HCT116 (cell line): ENCODE data around the gene CCND1. TPM values are rescaled to one million over a fixed set of nuclear protein-coding genes. Genes with fewer than 3 reads are reported as not detected.

Experiments used
- ATAC-seq: fragments of 200-7000 bp; cut with Tn5 transposase; 2 replicates; pipeline ENCODE4 v1.9.1; 2020; ENCODE audit warnings: mild to moderate bottlenecking, moderate library complexity
- BruUV-seq: library from RNA; stranded (reverse); fragments of 400-500 nt; replicated peaks from 2 replicates; lab custom pipeline; 2021; lab: Mats Ljungman, UMichigan
- CTCF ChIA-PET: fragments of 300-600 bp; sonication (Branson Sonifier 250); formaldehyde crosslinking; loops from one replicate; lab custom pipeline; 2021; ENCODE audit warnings: antibody characterized with exemption; lab: Charles Lee
- POLR2A ChIA-PET: fragments of 300-600, 350-600 bp; sonication (Branson Sonifier 250); formaldehyde crosslinking; loops from one replicate; lab custom pipeline; 2021; ENCODE audit warnings: antibody characterized with exemption; lab: Charles Lee
- RAD21 ChIA-PET, 2 experiments: fragments of 300-600 bp; sonication (Branson Sonifier 250); formaldehyde crosslinking; loops; one replicate each; lab custom pipeline; 2023; ENCODE audit warnings: low total read pairs in 2 of 2; ENCODE audit not compliant: uncharacterized antibody in 2 of 2, unreplicated experiment in 2 of 2, low non-redundant PET in 1 of 2; lab: Charles Lee
- DNase-seq: peaks from one replicate; pipeline ENCODE4 v3.0.0-alpha.2; 2010; ENCODE audit warnings: low read depth, low spot score
- H2AFZ ChIP-seq: fragments of 200-600 bp; shearing (Covaris generic), sonication (generic); 2 replicates; pipeline ENCODE4 v1.6.1; 2017; ENCODE audit warnings: low read depth, mixed run types, mixed read lengths, antibody characterized with exemption, low read length; ENCODE audit not compliant: poor library complexity, severe bottlenecking
- H3K27ac ChIP-seq: 2 replicates; pipeline ENCODE4 v1.5.1; 2012; ENCODE audit warnings: low read depth, low read length
- H3K27me3 ChIP-seq: fragments of 200-600 bp; sonication (generic); 2 replicates; pipeline ENCODE4 v1.6.1; 2016; ENCODE audit warnings: mixed run types, low read length, mixed read lengths; ENCODE audit not compliant: insufficient read depth
- H3K36me3 ChIP-seq, 2 experiments: fragments of 200-500 bp in 1 of 2; fragments of 200-600 bp in 1 of 2; sonication (Bioruptor generic) in 1 of 2; sonication (generic) in 1 of 2; 2 replicates each; pipeline versions ENCODE4 v1.5.1 to v1.6.1; 2014 to 2016; ENCODE audit warnings: low read length in 2 of 2, inconsistent platforms in 1 of 2, mixed read lengths in 1 of 2, mixed run types in 1 of 2; ENCODE audit not compliant: insufficient read depth in 2 of 2, control insufficient read depth in 1 of 2
- H3K4me1 ChIP-seq, 2 experiments: fragments of 200-600 bp in 1 of 2; sonication (generic) in 1 of 2; 2 replicates each; pipeline versions ENCODE4 v1.5.1 to v1.6.1; 2012 to 2017; ENCODE audit warnings: low read length in 2 of 2, inconsistent platforms in 1 of 2, mild to moderate bottlenecking in 1 of 2, mixed read lengths in 1 of 2, mixed run types in 1 of 2, moderate library complexity in 1 of 2; ENCODE audit not compliant: insufficient read depth in 2 of 2, control insufficient read depth in 1 of 2
- H3K4me2 ChIP-seq: fragments of 200-600 bp; sonication (generic); 2 replicates; pipeline ENCODE4 v1.6.1; 2017; ENCODE audit warnings: mixed run types, low read length, mixed read lengths
- H3K4me3 ChIP-seq, 2 experiments: fragments of 200-600 bp in 1 of 2; sonication (generic) in 1 of 2; replicated peaks in 1 of 2; 2 replicates each; pipeline ENCODE4 v1.5.1; 2011 to 2016; ENCODE audit warnings: low read length in 2 of 2, control low read depth in 1 of 2, low read depth in 1 of 2, mild to moderate bottlenecking in 1 of 2, mixed read lengths in 1 of 2, mixed run types in 1 of 2
- H3K79me2 ChIP-seq: fragments of 200-600 bp; sonication (generic); 2 replicates; pipeline ENCODE4 v1.6.1; 2017; ENCODE audit warnings: mild to moderate bottlenecking, mixed run types, low read length, moderate library complexity, mixed read lengths; ENCODE audit not compliant: insufficient read depth
- H3K9ac ChIP-seq: fragments of 200-600 bp; sonication (generic); 2 replicates; pipeline ENCODE4 v1.6.1; 2016; ENCODE audit warnings: low read length, mixed read lengths
- H3K9me2 ChIP-seq: fragments of 200-600 bp; sonication (generic), shearing (Covaris generic); 2 replicates; pipeline ENCODE4 v1.6.1; 2017; ENCODE audit warnings: mixed run types, mild to moderate bottlenecking, moderate library complexity; ENCODE audit not compliant: insufficient read depth
- H3K9me3 ChIP-seq, 2 experiments: fragments of 200-500 bp in 1 of 2; fragments of 200-600 bp in 1 of 2; sonication (Bioruptor generic) in 1 of 2; sonication (generic) in 1 of 2; 2 replicates each; pipeline ENCODE4 v1.6.1; 2014 to 2017; ENCODE audit warnings: low read length in 2 of 2, mixed read lengths in 2 of 2, inconsistent platforms in 1 of 2, low read depth in 1 of 2, mild to moderate bottlenecking in 1 of 2, mixed run types in 1 of 2, moderate library complexity in 1 of 2; ENCODE audit not compliant: control insufficient read depth in 1 of 2, insufficient read depth in 1 of 2
- H4K20me1 ChIP-seq: fragments of 200-600 bp; sonication (generic), shearing (Covaris generic); 2 replicates; pipeline ENCODE4 v1.6.1; 2017; ENCODE audit warnings: mixed run types, mild to moderate bottlenecking, moderate library complexity; ENCODE audit not compliant: insufficient read depth
- ELF1 ChIP-seq: IDR thresholded peaks from 2 replicates; pipeline ENCODE4 v1.6.1; 2012; ENCODE audit warnings: low read depth, borderline replicate concordance
- EZH2 ChIP-seq: fragments of 200-600 bp; sonication (generic); IDR thresholded peaks from 2 replicates; pipeline ENCODE4 v1.6.1; 2017; ENCODE audit warnings: antibody characterized with exemption, mixed run types
- FOSL1 ChIP-seq: IDR thresholded peaks from 2 replicates; pipeline ENCODE4 v1.6.1; 2012; ENCODE audit warnings: low read depth
- RAD21 ChIP-seq: IDR thresholded peaks from 2 replicates; pipeline ENCODE4 v1.6.1; 2012; ENCODE audit warnings: low read depth, mild to moderate bottlenecking
- REST ChIP-seq: IDR thresholded peaks from 2 replicates; pipeline ENCODE4 v1.6.1; 2012; ENCODE audit warnings: low read depth
- SRF ChIP-seq: IDR thresholded peaks from 2 replicates; pipeline ENCODE4 v1.6.1; 2012; ENCODE audit warnings: low read depth
- YY1 ChIP-seq: IDR thresholded peaks from 2 replicates; pipeline ENCODE4 v1.6.1; 2011; ENCODE audit warnings: low read length, low read depth, moderate library complexity, mild to moderate bottlenecking; ENCODE audit not compliant: insufficient replicate concordance; ENCODE audit errors: extremely low read depth
- ZBTB33 ChIP-seq: IDR thresholded peaks from 2 replicates; pipeline ENCODE4 v1.6.1; 2011; ENCODE audit warnings: mild to moderate bottlenecking, low read length, moderate library complexity; ENCODE audit not compliant: insufficient replicate concordance; ENCODE audit errors: extremely low read depth
- ZFX ChIP-seq: fragments of 450-650 bp; IDR thresholded peaks from 2 replicates; pipeline ENCODE4 v1.6.1; 2017
- intact Hi-C: fragments of 100-400 bp; cut with micrococcal nuclease; formaldehyde crosslinking; loops from 2 replicates; pipeline ENCODE4 v1.10.0; 2022
- total RNA-seq: library from RNA; stranded (reverse); gene quantifications from one replicate; pipeline ENCODE4 v1.2.1, GENCODE V29; 2021; ENCODE audit not compliant: unreplicated experiment
- TF ChIP-seq, protein P1 (sequence below): IDR thresholded peaks from 2 replicates; pipeline ENCODE4 v1.6.1; 2012

CCND1 gene
- total RNA-seq, 1 experiment from 2014 or later: 601 TPM

DNA sequence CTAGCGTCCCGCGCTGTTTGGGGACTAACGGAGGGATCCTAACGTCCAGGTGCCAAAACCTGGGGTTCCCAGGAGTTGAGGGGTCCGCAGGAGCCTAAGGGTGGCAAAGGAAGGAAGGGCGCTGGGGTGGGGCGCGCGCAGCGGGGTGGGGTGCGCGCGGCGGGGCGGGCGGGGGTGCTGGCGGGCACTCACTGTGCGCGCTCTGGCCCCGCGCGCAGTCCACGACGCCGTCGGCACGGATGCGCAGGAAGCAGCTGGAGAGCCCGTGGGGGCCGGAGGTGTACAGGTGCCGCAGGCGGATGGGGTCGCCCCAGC lies 62.5 kb downstream of the CCND1 start:
- Histone ChIP-seq H3K9ac (peak overlapping the region; percentile 58), H3K27ac (peak overlapping the region; percentile 80), H3K27me3 (no peaks in the 10 kb centered on the region), H3K4me2 (peak overlapping the region; percentile 96), H3K4me3 (peak overlapping the region; percentile 57 to 63), H3K4me1 (peaks cover 29 to 54% of the 10 kb centered on the region in 2 experiments), H3K9me3 (no peaks in the 10 kb centered on the region), H3K9me2 (no peaks in the 10 kb centered on the region), H4K20me1 (no peaks in the 10 kb centered on the region), H2AFZ (no peak overlapping the region), H3K79me2 (no peaks in the 10 kb centered on the region; the same call in 1 of the 2 replicates), H3K36me3 (no peaks in the 10 kb centered on the region)
- ChIA-PET POLR2A (no interaction called here), CTCF (no interaction called here), RAD21 (no interaction called here)
- intact Hi-C loops: no loop called here
- no TSS peak for BruUV-seq
- TF ChIP-seq ELF1 (no peak), ZFX (no peak), SRF (no peak), ZBTB33 (no peak), YY1 (no peak), EZH2 (no peak), FOSL1 (no peak), RAD21 (no peak), REST (no peak)
- TF ChIP-seq, protein P1, sequence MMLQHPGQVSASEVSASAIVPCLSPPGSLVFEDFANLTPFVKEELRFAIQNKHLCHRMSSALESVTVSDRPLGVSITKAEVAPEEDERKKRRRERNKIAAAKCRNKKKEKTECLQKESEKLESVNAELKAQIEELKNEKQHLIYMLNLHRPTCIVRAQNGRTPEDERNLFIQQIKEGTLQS: no peak
- DNase-seq (no peak), ATAC-seq (peak; percentile 9)

Other genes starting within 250 kb of the CCND1 start
- not detected for gene LINC01488, start 159.5 kb upstream of the CCND1 start, total RNA-seq
- gene LTO1, start 34.2 kb downstream of the CCND1 start, total RNA-seq: 21.3 TPM
- 37.5 TPM for gene FGF19, start 62.9 kb downstream of the CCND1 start, total RNA-seq
- not detected for gene FGF4, start 134.2 kb downstream of the CCND1 start, total RNA-seq
- not detected for gene FGF3, start 178.3 kb downstream of the CCND1 start, total RNA-seq